Thyroid gland (tissue), 4 donors: Measurements from ENCODE around the gene NUP188. TPM values are rescaled to one million over a fixed set of nuclear protein-coding genes. Genes with fewer than 3 reads are reported as not detected.

Experiments used
- DNase-seq, 2 donors: peaks; one replicate each; pipeline ENCODE4 v3.0.0-alpha.2; 2019
- H3K27ac ChIP-seq, 3 donors: fragments of 200-600 bp; sonication (generic); 1 replicate in 2 of 3; 2 replicates in 1 of 3; pipeline ENCODE4 v1.5.1; 2016 to 2019; ENCODE audit warnings: mild to moderate bottlenecking in 1 of 3, moderate library complexity in 1 of 3
- H3K27me3 ChIP-seq: fragments of 200-600 bp; sonication (generic); one replicate; pipeline ENCODE4 v1.5.1; 2019
- H3K36me3 ChIP-seq, 2 donors: fragments of 200-600 bp; sonication (generic); one replicate each; pipeline ENCODE4 v1.5.1; 2016 to 2019
- H3K4me1 ChIP-seq, 2 donors: fragments of 200-600 bp; sonication (generic); one replicate each; pipeline ENCODE4 v1.5.1; 2017 to 2019
- H3K4me3 ChIP-seq, 3 donors: fragments of 200-600 bp; sonication (generic); replicated peaks in 1 of 3; 1 replicate in 2 of 3; 2 replicates in 1 of 3; pipeline ENCODE4 v1.5.1; 2016; ENCODE audit warnings: mild to moderate bottlenecking in 1 of 3
- H3K9me3 ChIP-seq: fragments of 200-600 bp; sonication (generic); one replicate; pipeline ENCODE4 v1.5.1; 2017
- CTCF ChIP-seq, 6 experiments: fragments of 200-600 bp in 3 of 6; fragments of 450-650 bp in 3 of 6; sonication (generic) in 3 of 6; IDR thresholded peaks; one replicate each; pipeline ENCODE4 v1.5.1; 2016 to 2019; ENCODE audit warnings: antibody characterized with exemption in 6 of 6, mild to moderate bottlenecking in 2 of 6, inconsistent platforms in 1 of 6, moderate library complexity in 1 of 6
- POLR2A ChIP-seq, 2 donors: fragments of 450-650 bp; IDR thresholded peaks; one replicate each; pipeline ENCODE4 v1.6.1; 2017; ENCODE audit warnings: antibody characterized with exemption in 2 of 2, mild to moderate bottlenecking in 2 of 2, moderate library complexity in 1 of 2
- WGBS, 2 donors: methylation state at CpG; one replicate each; pipeline ENCODE4 v1.1.5; 2017; 5-methylcytosine and 5-hydroxymethylcytosine counted together
- intact Hi-C: fragments of 100-400 bp; cut with DNase I; formaldehyde crosslinking; loops from one replicate; pipeline ENCODE4 v1.15.1; 2023
- total RNA-seq, 4 donors: library from RNA; depleted of rRNA; stranded (reverse); fragments of >200 nt; gene quantifications; one replicate each; pipeline ENCODE4 v1.2.3, GENCODE V29; 2016

Gene NUP188
- total RNA-seq, 4 donors from 2014 or later, result 27.1 to 78.2 (median 35.8) TPM

GRCh38 chr9:128972956-128973355 lies 25.5 kb downstream of the NUP188 start:
- Histone ChIP-seq H3K4me3 (no peak overlapping the region), H3K36me3 (peaks cover 48 to 70% of the 10 kb centered on the region in 2 donors), H3K27ac (no peak overlapping the region), H3K4me1 (no peaks in the 10 kb centered on the region), H3K9me3 (no peaks in the 10 kb centered on the region), H3K27me3 (no peaks in the 10 kb centered on the region)
- TF ChIP-seq POLR2A (IDR thresholded peaks at IDR 0.05) (no peak), CTCF (IDR thresholded peaks at IDR 0.05) (no peak)
- intact Hi-C loops, result no loop called here
- 90 to 92% methylated on average over 4 of the region's 4 CpGs for WGBS, 2 donors
- DNase-seq, result no peak

GRCh38 chr9:128979111-128979510 lies 31.6 kb downstream of the NUP188 start:
- Histone ChIP-seq H3K36me3 (peaks cover 46 to 69% of the 10 kb centered on the region in 2 donors), H3K9me3 (no peaks in the 10 kb centered on the region), H3K27me3 (no peaks in the 10 kb centered on the region), H3K27ac (no peak overlapping the region), H3K4me3 (no peak overlapping the region), H3K4me1 (no peaks in the 10 kb centered on the region)
- intact Hi-C loops, result no loop called here
- WGBS, 2 donors, result 91 to 95% methylated on average over 3 of the region's 3 CpGs
- TF ChIP-seq CTCF (IDR thresholded peaks at IDR 0.05) (no peak), POLR2A (IDR thresholded peaks at IDR 0.05) (no peak)
- DNase-seq, result no peak

- H3K4me3 ChIP-seq, result no peak overlapping the region
- H3K4me1 ChIP-seq, result no peaks in the 10 kb centered on the region
- no peak for DNase-seq
- no peak overlapping the region for H3K27ac ChIP-seq
- peaks cover 57 to 90% of the 10 kb centered on the region in 2 donors for H3K36me3 ChIP-seq
- no peaks in the 10 kb centered on the region for H3K27me3 ChIP-seq
- intact Hi-C loops, result no loop called here
- H3K9me3 ChIP-seq, result no peaks in the 10 kb centered on the region
- TF ChIP-seq CTCF (IDR thresholded peaks at IDR 0.05) (no peak), POLR2A (IDR thresholded peaks at IDR 0.05) (no peak)
- 97 to 98% methylated on average over 8 of the region's 8 CpGs for WGBS, 2 donors
These were observed 36.0 kb downstream of the NUP188 start for GRCh38 chr9:128983536-128983935.

- Histone ChIP-seq H3K27ac (no peak overlapping the region), H3K9me3 (no peaks in the 10 kb centered on the region), H3K36me3 (peaks cover 47 to 91% of the 10 kb centered on the region in 2 donors), H3K4me1 (no peaks in the 10 kb centered on the region), H3K4me3 (no peak overlapping the region), H3K27me3 (no peaks in the 10 kb centered on the region)
- no peak for TF ChIP-seq CTCF (IDR thresholded peaks at IDR 0.05)
- TF ChIP-seq POLR2A (IDR thresholded peaks at IDR 0.05), result no peak
- intact Hi-C loops, result no loop called here
- no peak for DNase-seq
- 90 to 94% methylated on average over 5 of the region's 5 CpGs for WGBS, 2 donors
These were observed 39.2 kb downstream of the NUP188 start for GRCh38 chr9:128986671-128987070.

- Histone ChIP-seq H3K4me1 (no peaks in the 10 kb centered on the region), H3K27ac (no peak overlapping the region), H3K27me3 (no peaks in the 10 kb centered on the region), H3K36me3 (peaks cover 36 to 89% of the 10 kb centered on the region in 2 donors), H3K4me3 (no peak overlapping the region), H3K9me3 (no peaks in the 10 kb centered on the region)
- 91 to 93% methylated on average over 5 of the region's 5 CpGs for WGBS, 2 donors
- no peak for DNase-seq
- TF ChIP-seq CTCF (IDR thresholded peaks at IDR 0.05) (no peak), POLR2A (IDR thresholded peaks at IDR 0.05) (no peak)
- intact Hi-C loops, result no loop called here
These were observed 40.3 kb downstream of the NUP188 start for GRCh38 chr9:128987805-128988204.
